MCF 10A (cell line): ENCODE measurements around the gene CRTC2. TPM values are rescaled to one million over a fixed set of nuclear protein-coding genes. Genes with fewer than 3 reads are reported as not detected.

Source experiments
- BruUV-seq: library from RNA; stranded (reverse); fragments of 400-500 nt; replicated peaks from 2 replicates; lab custom pipeline; 2021; lab: Mats Ljungman, UMichigan
- CTCF ChIA-PET: fragments of 300-600 bp; sonication (Branson Sonifier 250); formaldehyde crosslinking; extraction: SDS; loops from one replicate; lab custom pipeline; 2021; ENCODE audit warnings: antibody characterized with exemption, inconsistent platforms; lab: Yijun Ruan, JAX
- POLR2A ChIA-PET: fragments of 300-600, 350-650 bp; sonication (Branson Sonifier 250); formaldehyde crosslinking; extraction: SDS; loops from one replicate; lab custom pipeline; 2020; ENCODE audit warnings: antibody characterized with exemption, inconsistent platforms; lab: Yijun Ruan, JAX
- DNase-seq: peaks from one replicate; pipeline ENCODE4 v3.0.0-alpha.2; 2018; ENCODE audit not compliant: unreplicated experiment
- H3K27ac Mint-ChIP-seq: one replicate; pipeline ENCODE4 v1.8.0; 2022; ENCODE audit warnings: mild to moderate bottlenecking, low read depth, mixed read lengths; ENCODE audit not compliant: unreplicated experiment
- H3K27me3 Mint-ChIP-seq: one replicate; pipeline ENCODE4 v1.8.0; 2022; ENCODE audit warnings: mixed read lengths; ENCODE audit not compliant: insufficient read depth, unreplicated experiment
- H3K36me3 Mint-ChIP-seq: one replicate; pipeline ENCODE4 v1.8.0; 2022; ENCODE audit warnings: mild to moderate bottlenecking, moderate library complexity, mixed read lengths; ENCODE audit not compliant: insufficient read depth, unreplicated experiment
- H3K4me1 Mint-ChIP-seq: one replicate; pipeline ENCODE4 v1.8.0; 2022; ENCODE audit warnings: mixed read lengths; ENCODE audit not compliant: insufficient read depth, unreplicated experiment
- H3K4me3 Mint-ChIP-seq: one replicate; pipeline ENCODE4 v1.8.0; 2022; ENCODE audit warnings: mild to moderate bottlenecking, moderate library complexity, mixed read lengths; ENCODE audit not compliant: unreplicated experiment
- H3K9me3 Mint-ChIP-seq: one replicate; pipeline ENCODE4 v1.8.0; 2022; ENCODE audit warnings: mixed read lengths; ENCODE audit not compliant: unreplicated experiment
- intact Hi-C: fragments of 100-400 bp; cut with micrococcal nuclease; formaldehyde crosslinking; loops from 2 replicates; pipeline ENCODE4 v1.14.1; 2022
- total RNA-seq: library from RNA; stranded (reverse); gene quantifications from 2 replicates; pipeline ENCODE4 v1.2.3, GENCODE V29; 2022
- TF ChIP-seq, protein P1 (sequence below): fragments of 200-600 bp; IDR thresholded peaks from one replicate; pipeline ENCODE4 v1.8.0; 2022; ENCODE audit warnings: antibody characterized with exemption, mild to moderate bottlenecking; ENCODE audit not compliant: unreplicated experiment

Gene CRTC2
- total RNA-seq, 1 experiment from 2014 or later, result 47.0 TPM

- POLR2A ChIA-PET, result interaction anchor here (0.6 to 9.6 kb wide), 6 partner anchors 11 to 891 kb away, joined by 3 to 647 read pairs (median 4); partner anchors contain the start of genes CREB3L4, CRTC2, DENND4B and RAB13
- intact Hi-C loops, result no loop called here
- Mint-ChIP-seq H3K4me3 (no peak overlapping the region), H3K36me3 (peaks cover 47% of the 10 kb centered on the region), H3K27me3 (no peaks in the 10 kb centered on the region), H3K27ac (no peak overlapping the region), H3K4me1 (peaks cover 29% of the 10 kb centered on the region), H3K9me3 (no peaks in the 10 kb centered on the region)
- DNase-seq, result no peak
- CTCF ChIA-PET, result interaction anchor here (1.0 kb wide), 1 partner anchor 192 kb away, joined by 3 read pairs; no protein-coding TSS in a partner anchor
- no TSS peak for BruUV-seq
- TF ChIP-seq, protein P1, sequence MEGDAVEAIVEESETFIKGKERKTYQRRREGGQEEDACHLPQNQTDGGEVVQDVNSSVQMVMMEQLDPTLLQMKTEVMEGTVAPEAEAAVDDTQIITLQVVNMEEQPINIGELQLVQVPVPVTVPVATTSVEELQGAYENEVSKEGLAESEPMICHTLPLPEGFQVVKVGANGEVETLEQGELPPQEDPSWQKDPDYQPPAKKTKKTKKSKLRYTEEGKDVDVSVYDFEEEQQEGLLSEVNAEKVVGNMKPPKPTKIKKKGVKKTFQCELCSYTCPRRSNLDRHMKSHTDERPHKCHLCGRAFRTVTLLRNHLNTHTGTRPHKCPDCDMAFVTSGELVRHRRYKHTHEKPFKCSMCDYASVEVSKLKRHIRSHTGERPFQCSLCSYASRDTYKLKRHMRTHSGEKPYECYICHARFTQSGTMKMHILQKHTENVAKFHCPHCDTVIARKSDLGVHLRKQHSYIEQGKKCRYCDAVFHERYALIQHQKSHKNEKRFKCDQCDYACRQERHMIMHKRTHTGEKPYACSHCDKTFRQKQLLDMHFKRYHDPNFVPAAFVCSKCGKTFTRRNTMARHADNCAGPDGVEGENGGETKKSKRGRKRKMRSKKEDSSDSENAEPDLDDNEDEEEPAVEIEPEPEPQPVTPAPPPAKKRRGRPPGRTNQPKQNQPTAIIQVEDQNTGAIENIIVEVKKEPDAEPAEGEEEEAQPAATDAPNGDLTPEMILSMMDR, result no peak
Observed at GRCh38 chr1:153973525-153973924, 15.1 kb upstream of the CRTC2 start.

DNA sequence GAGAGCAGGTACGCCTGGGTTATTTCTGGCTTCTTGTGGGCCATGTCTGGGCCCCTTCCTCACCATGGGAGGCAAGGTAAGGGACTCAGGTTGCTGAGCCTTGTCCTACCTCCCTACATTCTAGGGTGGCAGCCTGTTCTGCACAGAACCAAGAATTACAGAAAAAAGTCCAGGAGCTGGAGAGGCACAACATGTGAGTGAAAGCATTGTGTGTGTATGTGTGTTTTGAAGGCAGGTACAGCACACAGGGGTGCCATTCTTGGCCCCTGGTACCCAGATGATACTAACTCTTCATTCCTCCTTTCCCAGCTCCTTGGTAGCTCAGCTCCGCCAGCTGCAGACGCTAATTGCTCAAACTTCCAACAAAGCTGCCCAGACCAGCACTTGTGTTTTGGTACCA lies 14.7 kb upstream of the CRTC2 start:
- ChIA-PET POLR2A (interaction anchor here (0.6 to 9.6 kb wide), 4 partner anchors 10 to 48 kb away, joined by 3 to 647 read pairs (median 126); partner anchors contain the start of genes CREB3L4, CRTC2, DENND4B and RAB13), CTCF (interaction anchor here (1.0 kb wide), 1 partner anchor 191 kb away, joined by 3 read pairs; no protein-coding TSS in a partner anchor)
- intact Hi-C loops, result no loop called here
- TF ChIP-seq, protein P1, result no peak
- no peaks in the 10 kb centered on the region for H3K27me3 Mint-ChIP-seq
- H3K36me3 Mint-ChIP-seq, result peaks cover 50% of the 10 kb centered on the region
- DNase-seq, result no peak
- peaks cover 28% of the 10 kb centered on the region for H3K4me1 Mint-ChIP-seq
- no TSS peak for BruUV-seq
- H3K27ac Mint-ChIP-seq, result no peak overlapping the region
- H3K9me3 Mint-ChIP-seq, result no peaks in the 10 kb centered on the region
- H3K4me3 Mint-ChIP-seq, result no peak overlapping the region

DNA sequence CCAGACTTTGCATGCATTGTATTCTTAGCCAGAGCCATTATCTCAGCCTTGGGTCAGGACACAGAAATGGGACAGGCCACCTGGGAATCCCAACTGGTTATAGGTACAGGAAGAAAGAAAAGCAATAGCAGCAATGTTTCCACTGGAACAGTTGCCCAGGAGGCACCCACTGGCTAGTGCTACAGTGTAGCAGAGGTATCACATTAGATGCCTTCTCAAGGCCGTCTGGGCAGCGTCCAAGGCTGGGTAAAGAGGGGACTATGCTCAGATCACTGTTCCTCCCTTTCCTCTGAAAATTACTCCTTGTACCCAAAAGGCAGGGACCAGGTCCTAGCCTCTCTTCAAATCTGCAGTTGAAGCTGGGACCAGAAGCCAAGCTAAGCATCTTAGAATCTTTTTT lies 11.9 kb upstream of the CRTC2 start:
- ChIA-PET CTCF (interaction anchor here (0.6 to 5.2 kb wide), 3 partner anchors 8 to 358 kb away, joined by 3 to 45 read pairs (median 4); partner anchors contain the start of genes RAB13 and S100A16), POLR2A (interaction anchor here (0.6 kb wide), 1 partner anchor 10 kb away, joined by 3 read pairs; no protein-coding TSS in a partner anchor)
- peaks cover 44% of the 10 kb centered on the region for H3K36me3 Mint-ChIP-seq
- DNase-seq, result no peak
- H3K27me3 Mint-ChIP-seq, result no peaks in the 10 kb centered on the region
- intact Hi-C loops, result no loop called here
- no peak overlapping the region for H3K27ac Mint-ChIP-seq
- no TSS peak for BruUV-seq
- H3K4me3 Mint-ChIP-seq, result no peak overlapping the region
- TF ChIP-seq, protein P1, result no peak
- no peaks in the 10 kb centered on the region for H3K9me3 Mint-ChIP-seq
- peaks cover 27% of the 10 kb centered on the region for H3K4me1 Mint-ChIP-seq

- H3K27ac Mint-ChIP-seq, result peak overlapping the region; percentile 94
- TF ChIP-seq, protein P1, result no peak
- CTCF ChIA-PET, result interaction anchor here (0.5 to 5.2 kb wide), 8 partner anchors 8 to 457 kb away, joined by 3 to 45 read pairs (median 6); partner anchors contain the start of genes JTB and RAB13
- H3K4me1 Mint-ChIP-seq, result peaks cover 33% of the 10 kb centered on the region
- H3K4me3 Mint-ChIP-seq, result peak overlapping the region; percentile 95
- H3K36me3 Mint-ChIP-seq, result peaks cover 30% of the 10 kb centered on the region
- POLR2A ChIA-PET, result interaction anchor here (4.2 to 16.6 kb wide), 5 partner anchors 8 to 187 kb away, joined by 37 to 647 read pairs (median 358); partner anchors contain the start of genes CRTC2, DENND4B, GATAD2B and JTB
- BruUV-seq, result no TSS peak
- no peaks in the 10 kb centered on the region for H3K27me3 Mint-ChIP-seq
- no peaks in the 10 kb centered on the region for H3K9me3 Mint-ChIP-seq
- intact Hi-C loops, result no loop called here
- DNase-seq, result no peak
Observed at GRCh38 chr1:153968972-153969371, 10.6 kb upstream of the CRTC2 start.
